ENCODE data around the gene KCNK1. TPM values are rescaled to one million over a fixed set of nuclear protein-coding genes. Genes with fewer than 3 reads are reported as not detected.

Gene KCNK1
- total and polyA plus RNA-seq, 2 of the 13 experiments (the other 11 are each of a cell fraction or from before 2014, with no cell fraction given) = not detected

DNA sequence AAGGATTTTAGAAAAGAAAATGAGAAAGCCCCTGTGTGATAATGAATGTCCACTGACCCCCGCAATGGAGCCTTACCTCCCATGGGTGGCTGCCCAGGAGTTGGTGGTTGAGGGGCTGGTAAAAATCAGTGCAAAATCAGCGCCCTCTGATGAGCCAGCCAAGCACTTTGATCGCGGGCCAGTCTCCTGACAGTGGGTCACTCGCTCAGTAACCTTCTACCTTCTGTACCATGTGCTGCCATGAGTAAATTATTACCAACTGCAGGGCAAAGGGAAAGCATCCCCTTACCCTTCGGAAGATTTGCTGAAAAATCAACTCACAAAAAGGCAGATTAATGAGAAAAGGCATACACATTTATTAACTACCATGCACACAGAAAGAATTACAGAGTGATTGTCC, 58.8 kb downstream of the KCNK1 start:
- WGBS (ENCODE audit: low lambda C conversion rate) = 34% methylated on average over 6 of the region's 6 CpGs
- Histone ChIP-seq H3K9me3 (ENCODE audit: low read length) (no peaks in the 10 kb centered on the region), H3K36me3 (replicated peaks in 1 of 2; ENCODE audit: control insufficient read depth in 1 of 2, insufficient read depth in 2 of 2, low read length in 2 of 2) (no peaks in the 10 kb centered on the region), H4K20me1 (ENCODE audit: insufficient read depth, low read length) (no peaks in the 10 kb centered on the region), H3K4me1 (ENCODE audit: insufficient read depth, low read length) (no peaks in the 10 kb centered on the region; the same call in 1 of the 2 replicates), H3K4me3 (replicated peaks in 1 of 3; ENCODE audit: insufficient read depth in 1 of 3, low read depth in 2 of 3, low read length in 3 of 3) (no peak overlapping the region), H3K4me2 (ENCODE audit: low read depth, low read length) (no peak overlapping the region), H3K27me3 (ENCODE audit: control insufficient read depth in 1 of 2, insufficient read depth in 2 of 2, low read length in 2 of 2) (no peaks in the 10 kb centered on the region), H2AFZ (ENCODE audit: low read length) (no peak overlapping the region), H3K9ac (ENCODE audit: insufficient read depth, low read depth, low read length) (no peak overlapping the region), H3K79me2 (ENCODE audit: insufficient read depth, low read length) (no peaks in the 10 kb centered on the region), H3K27ac (ENCODE audit: extremely low read length, insufficient read depth, low read length) (no peak overlapping the region)
- no peak for FAIRE-seq
- ATAC-seq = no peak
- no peak for DNase-seq (ENCODE audit: low spot score)
- CTCF ChIA-PET (ENCODE audit: low intra/inter-chr PET ratio, low total read pairs) = no interaction called here
- no peak for TF ChIP-seq NRL (CRISPR knock-in tag; IDR thresholded peaks at IDR 0.05; ENCODE audit: borderline replicate concordance)
- TF ChIP-seq ZNF782 (CRISPR knock-in tag; IDR thresholded peaks at IDR 0.05; ENCODE audit: borderline replicate concordance) = no peak
- TF ChIP-seq ZNF747 (CRISPR knock-in tag; IDR thresholded peaks at IDR 0.05; ENCODE audit: borderline replicate concordance) = no peak
- no peak for TF ChIP-seq GTF3A (CRISPR knock-in tag; conservative IDR thresholded peaks at IDR 0.05)
- TF ChIP-seq TSC22D2 (CRISPR knock-in tag; IDR thresholded peaks at IDR 0.05; ENCODE audit: borderline replicate concordance) = no peak
- TF ChIP-seq, protein P1, sequence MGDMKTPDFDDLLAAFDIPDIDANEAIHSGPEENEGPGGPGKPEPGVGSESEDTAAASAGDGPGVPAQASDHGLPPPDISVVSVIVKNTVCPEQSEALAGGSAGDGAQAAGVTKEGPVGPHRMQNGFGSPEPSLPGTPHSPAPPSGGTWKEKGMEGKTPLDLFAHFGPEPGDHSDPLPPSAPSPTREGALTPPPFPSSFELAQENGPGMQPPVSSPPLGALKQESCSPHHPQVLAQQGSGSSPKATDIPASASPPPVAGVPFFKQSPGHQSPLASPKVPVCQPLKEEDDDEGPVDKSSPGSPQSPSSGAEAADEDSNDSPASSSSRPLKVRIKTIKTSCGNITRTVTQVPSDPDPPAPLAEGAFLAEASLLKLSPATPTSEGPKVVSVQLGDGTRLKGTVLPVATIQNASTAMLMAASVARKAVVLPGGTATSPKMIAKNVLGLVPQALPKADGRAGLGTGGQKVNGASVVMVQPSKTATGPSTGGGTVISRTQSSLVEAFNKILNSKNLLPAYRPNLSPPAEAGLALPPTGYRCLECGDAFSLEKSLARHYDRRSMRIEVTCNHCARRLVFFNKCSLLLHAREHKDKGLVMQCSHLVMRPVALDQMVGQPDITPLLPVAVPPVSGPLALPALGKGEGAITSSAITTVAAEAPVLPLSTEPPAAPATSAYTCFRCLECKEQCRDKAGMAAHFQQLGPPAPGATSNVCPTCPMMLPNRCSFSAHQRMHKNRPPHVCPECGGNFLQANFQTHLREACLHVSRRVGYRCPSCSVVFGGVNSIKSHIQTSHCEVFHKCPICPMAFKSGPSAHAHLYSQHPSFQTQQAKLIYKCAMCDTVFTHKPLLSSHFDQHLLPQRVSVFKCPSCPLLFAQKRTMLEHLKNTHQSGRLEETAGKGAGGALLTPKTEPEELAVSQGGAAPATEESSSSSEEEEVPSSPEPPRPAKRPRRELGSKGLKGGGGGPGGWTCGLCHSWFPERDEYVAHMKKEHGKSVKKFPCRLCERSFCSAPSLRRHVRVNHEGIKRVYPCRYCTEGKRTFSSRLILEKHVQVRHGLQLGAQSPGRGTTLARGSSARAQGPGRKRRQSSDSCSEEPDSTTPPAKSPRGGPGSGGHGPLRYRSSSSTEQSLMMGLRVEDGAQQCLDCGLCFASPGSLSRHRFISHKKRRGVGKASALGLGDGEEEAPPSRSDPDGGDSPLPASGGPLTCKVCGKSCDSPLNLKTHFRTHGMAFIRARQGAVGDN (CRISPR knock-in tag; IDR thresholded peaks at IDR 0.05) = no peak
- TF ChIP-seq, protein P2, sequence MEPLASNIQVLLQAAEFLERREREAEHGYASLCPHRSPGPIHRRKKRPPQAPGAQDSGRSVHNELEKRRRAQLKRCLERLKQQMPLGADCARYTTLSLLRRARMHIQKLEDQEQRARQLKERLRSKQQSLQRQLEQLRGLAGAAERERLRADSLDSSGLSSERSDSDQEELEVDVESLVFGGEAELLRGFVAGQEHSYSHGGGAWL (CRISPR knock-in tag; IDR thresholded peaks at IDR 0.05) = no peak
- TF ChIP-seq ZNF143 (CRISPR knock-in tag; IDR thresholded peaks at IDR 0.05) = no peak
- no peak for TF ChIP-seq JARID2 (CRISPR knock-in tag; IDR thresholded peaks at IDR 0.05; ENCODE audit: insufficient replicate concordance)
- no peak for TF ChIP-seq MYC (CRISPR knock-in tag; IDR thresholded peaks at IDR 0.05; ENCODE audit: borderline replicate concordance)
- TF ChIP-seq NR2F2 (IDR thresholded peaks at IDR 0.05; ENCODE audit: borderline replicate concordance, low read depth) = no peak
- TF ChIP-seq SCMH1 (CRISPR knock-in tag; IDR thresholded peaks at IDR 0.05; ENCODE audit: borderline replicate concordance) = no peak
- TF ChIP-seq ZBTB38 (CRISPR knock-in tag; IDR thresholded peaks at IDR 0.05) = no peak
- no peak for TF ChIP-seq NCOA1 (CRISPR knock-in tag; IDR thresholded peaks at IDR 0.05)
- TF ChIP-seq, protein P3, sequence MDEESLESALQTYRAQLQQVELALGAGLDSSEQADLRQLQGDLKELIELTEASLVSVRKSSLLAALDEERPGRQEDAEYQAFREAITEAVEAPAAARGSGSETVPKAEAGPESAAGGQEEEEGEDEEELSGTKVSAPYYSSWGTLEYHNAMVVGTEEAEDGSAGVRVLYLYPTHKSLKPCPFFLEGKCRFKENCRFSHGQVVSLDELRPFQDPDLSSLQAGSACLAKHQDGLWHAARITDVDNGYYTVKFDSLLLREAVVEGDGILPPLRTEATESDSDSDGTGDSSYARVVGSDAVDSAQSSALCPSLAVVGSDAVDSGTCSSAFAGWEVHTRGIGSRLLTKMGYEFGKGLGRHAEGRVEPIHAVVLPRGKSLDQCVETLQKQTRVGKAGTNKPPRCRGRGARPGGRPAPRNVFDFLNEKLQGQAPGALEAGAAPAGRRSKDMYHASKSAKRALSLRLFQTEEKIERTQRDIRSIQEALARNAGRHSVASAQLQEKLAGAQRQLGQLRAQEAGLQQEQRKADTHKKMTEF (CRISPR knock-in tag; IDR thresholded peaks at IDR 0.05) = no peak
- TF ChIP-seq TMF1 (CRISPR knock-in tag; IDR thresholded peaks at IDR 0.05; ENCODE audit: low read depth) = no peak
- no peak for TF ChIP-seq HOXA3 (CRISPR knock-in tag; IDR thresholded peaks at IDR 0.05)
- POLR2A ChIA-PET = no interaction called here
- intact Hi-C loops (cut with micrococcal nuclease; ENCODE audit: unreplicated experiment) (no loop called here), in situ Hi-C loops (cut with HindIII; ENCODE audit: extremely low pct_ligation_motif_present, low pct_unique_long_range_greater_than_20kb) (no loop called here)
- no TSS peak for BruUV-seq (replicated peaks)
